HepG2 (cell line): ENCODE results near the gene PFKM. TPM values are rescaled to one million over a fixed set of nuclear protein-coding genes. Genes with fewer than 3 reads are reported as not detected.

Source experiments
- ATAC-seq: fragments of 200-7000 bp; cut with Tn5 transposase; 3 replicates; pipeline ENCODE4 v1.9.1; 2020; ENCODE audit warnings: mild to moderate bottlenecking, moderate library complexity
- BruUV-seq: library from RNA; stranded (reverse); fragments of 400-500 nt; replicated peaks from 2 replicates; lab custom pipeline; 2021; lab: Mats Ljungman, UMichigan
- CTCF ChIA-PET: fragments of 300-600 bp; formaldehyde crosslinking; extraction: SDS; loops from one replicate; lab custom pipeline; 2021; ENCODE audit warnings: low total read pairs, inconsistent platforms, low intra/inter-chr PET ratio; lab: Yijun Ruan, JAX
- POLR2A ChIA-PET: fragments of 350-600 bp; sonication (Branson Sonifier 250); formaldehyde crosslinking; loops from one replicate; lab custom pipeline; 2020; ENCODE audit warnings: antibody characterized with exemption, inconsistent platforms; lab: Yijun Ruan, JAX
- DNase-seq: peaks from one replicate; pipeline ENCODE4 v3.0.0-alpha.2; 2015; ENCODE audit warnings: low spot score
- FAIRE-seq: peaks from 3 replicates; lab custom pipeline; 2011; peaks lifted over from hg19 to GRCh38; lab: Jason Lieb, UNC
- H2AFZ ChIP-seq: one replicate; pipeline ENCODE4 v1.6.1; 2011; ENCODE audit warnings: low read length, inconsistent platforms
- H3K27ac ChIP-seq: fragments of 300-600 bp; 3 replicates; pipeline ENCODE4 v1.8.0; 2011; ENCODE audit warnings: mixed run types, mild to moderate bottlenecking, mixed read lengths, low read length, inconsistent platforms; ENCODE audit not compliant: insufficient read depth; ENCODE audit errors: extremely low read length
- H3K27me3 ChIP-seq, 2 experiments: fragments of 200-600 bp in 1 of 2; 2 replicates in 1 of 2; 3 replicates in 1 of 2; pipeline versions ENCODE4 v1.6.0 to v1.8.0; 2011; ENCODE audit warnings: low read length in 2 of 2, mild to moderate bottlenecking in 2 of 2, moderate library complexity in 2 of 2, inconsistent platforms in 1 of 2; ENCODE audit not compliant: insufficient read depth in 2 of 2, control insufficient read depth in 1 of 2
- H3K36me3 ChIP-seq, 2 experiments: fragments of 200-600 bp in 1 of 2; replicated peaks in 1 of 2; 2 replicates in 1 of 2; 3 replicates in 1 of 2; pipeline versions ENCODE4 v1.5.1 to v1.8.0; 2011; ENCODE audit warnings: low read length in 2 of 2, inconsistent platforms in 1 of 2; ENCODE audit not compliant: insufficient read depth in 2 of 2, control insufficient read depth in 1 of 2
- H3K4me1 ChIP-seq: 2 replicates; pipeline ENCODE4 v1.5.1; 2012; ENCODE audit warnings: low read length, inconsistent platforms; ENCODE audit not compliant: insufficient read depth
- H3K4me2 ChIP-seq: 2 replicates; pipeline ENCODE4 v1.6.0; 2011; ENCODE audit warnings: low read depth, low read length, inconsistent platforms
- H3K4me3 ChIP-seq, 3 experiments: fragments of 200-600 bp in 1 of 3; sonication (generic), shearing (Covaris generic) in 1 of 3; replicated peaks in 1 of 3; 2 replicates each; pipeline ENCODE4 v1.5.1; 2011 to 2016; ENCODE audit warnings: low read length in 3 of 3, inconsistent platforms in 2 of 3, low read depth in 2 of 3, mild to moderate bottlenecking in 2 of 3, control low read depth in 1 of 3, mixed read lengths in 1 of 3; ENCODE audit not compliant: insufficient read depth in 1 of 3
- H3K79me2 ChIP-seq: one replicate; pipeline ENCODE4 v1.6.1; 2011; ENCODE audit warnings: low read length, inconsistent platforms; ENCODE audit not compliant: insufficient read depth
- H3K9ac ChIP-seq: 2 replicates; pipeline ENCODE4 v1.6.0; 2011; ENCODE audit warnings: mild to moderate bottlenecking, low read depth, low read length, inconsistent platforms; ENCODE audit not compliant: insufficient read depth
- H3K9me3 ChIP-seq: 2 replicates; pipeline ENCODE4 v1.5.1; 2012; ENCODE audit warnings: mild to moderate bottlenecking, low read length
- H4K20me1 ChIP-seq: 2 replicates; pipeline ENCODE4 v1.6.0; 2011; ENCODE audit warnings: inconsistent platforms, mild to moderate bottlenecking, low read length, moderate library complexity; ENCODE audit not compliant: insufficient read depth
- AHR ChIP-seq: IDR thresholded peaks from 2 replicates; pipeline ENCODE4 v1.6.1; 2018; ENCODE audit warnings: missing genetic modification reagents, missing compliant biosample characterization
- CBX1 ChIP-seq: IDR thresholded peaks from one replicate; pipeline ENCODE4 v1.6.1; 2016; ENCODE audit warnings: antibody characterized with exemption, low read depth
- MATR3 ChIP-seq: sonication (generic); formaldehyde crosslinking; IDR thresholded peaks from 2 replicates; pipeline ENCODE4 v1.4.0; 2020; ENCODE audit warnings: missing genetic modification reagents
- MIER2 ChIP-seq: IDR thresholded peaks from 2 replicates; pipeline ENCODE4 v1.6.1; 2016; ENCODE audit warnings: missing biosample characterization, missing genetic modification reagents
- PHF8 ChIP-seq: sonication (generic); formaldehyde crosslinking; IDR thresholded peaks from 2 replicates; pipeline ENCODE4 v1.5.0; 2020; ENCODE audit warnings: missing genetic modification reagents
- POGZ ChIP-seq: sonication (generic); formaldehyde crosslinking; IDR thresholded peaks from 2 replicates; pipeline ENCODE4 v1.4.0; 2020; ENCODE audit warnings: mild to moderate bottlenecking, missing genetic modification reagents
- SYNCRIP ChIP-seq: fragments of 200-400 bp; formaldehyde crosslinking; IDR thresholded peaks from 2 replicates; pipeline ENCODE4 v1.6.1; 2018; ENCODE audit warnings: mild to moderate bottlenecking, low read depth, low read length; ENCODE audit not compliant: insufficient read depth
- ZBTB8A ChIP-seq: sonication (generic); formaldehyde crosslinking; IDR thresholded peaks from 2 replicates; pipeline ENCODE4 v1.4.0; 2020; ENCODE audit warnings: mild to moderate bottlenecking, low read depth, missing genetic modification reagents, borderline replicate concordance
- ZNF10 ChIP-seq: sonication (generic); formaldehyde crosslinking; IDR thresholded peaks from 2 replicates; pipeline ENCODE4 v1.4.0; 2020; ENCODE audit warnings: mild to moderate bottlenecking, low read depth, missing genetic modification reagents, borderline replicate concordance
- ZNF234 ChIP-seq: sonication (generic); formaldehyde crosslinking; conservative IDR thresholded peaks from 2 replicates; pipeline ENCODE4 v1.5.1; 2020; ENCODE audit warnings: mild to moderate bottlenecking, missing genetic modification reagents
- WGBS: methylation state at CpG from one replicate; pipeline ENCODE4 v1.1.6; 2017; ENCODE audit warnings: low lambda C conversion rate; 5-methylcytosine and 5-hydroxymethylcytosine counted together
- in situ Hi-C: cut with HindIII; loops from 2 replicates; pipeline ENCODE4 v1.10.0; 2017; ENCODE audit warnings: low pct_unique_long_range_greater_than_20kb; ENCODE audit not compliant: extremely low pct_ligation_motif_present
- intact Hi-C: fragments of 100-400 bp; cut with micrococcal nuclease; formaldehyde crosslinking; loops from one replicate; pipeline ENCODE4 v1.10.0; 2022; ENCODE audit not compliant: unreplicated experiment
- polyA plus RNA-seq, 8 experiments: library from polyadenylated mRNA; depleted of rRNA in 3 of 8; stranded (reverse) in 7 of 8; unstranded in 1 of 8; fragments of >200 nt; fragmentation: Illumina TruSeq in 4 of 8; extraction: Trizol in 4 of 8; gene quantifications; 2 replicates each; pipeline versions ENCODE4 v1.2.1 to v1.2.3, GENCODE V29; 2011 to 2016; ENCODE audit warnings: low read depth in 4 of 8, missing spikeins in 1 of 8, mixed read lengths in 1 of 8; ENCODE audit not compliant: insufficient read depth in 1 of 8
- total RNA-seq, 5 experiments: library from RNA; depleted of rRNA; stranded (reverse); fragments of >200 nt; fragmentation: Illumina TruSeq; extraction: Trizol; gene quantifications; 2 replicates each; pipeline ENCODE4 v1.2.3, GENCODE V29; 2016; ENCODE audit warnings: low read depth in 1 of 5
- TF ChIP-seq, protein P1 (sequence below): sonication (generic); formaldehyde crosslinking; IDR thresholded peaks from 2 replicates; pipeline ENCODE4 v1.5.0; 2020; ENCODE audit warnings: missing genetic modification reagents
- TF ChIP-seq, protein P2 (sequence below), 2 experiments: fragments of 450-650 bp in 1 of 2; sonication (generic) in 1 of 2; formaldehyde crosslinking in 1 of 2; IDR thresholded peaks; 2 replicates each; pipeline versions ENCODE4 v1.6.1 to v1.8.0; 2016 to 2022; ENCODE audit warnings: antibody characterized with exemption in 1 of 2, mild to moderate bottlenecking in 1 of 2, missing genetic modification reagents in 1 of 2
- TF ChIP-seq, protein P3 (sequence below): sonication (generic); formaldehyde crosslinking; IDR thresholded peaks from 2 replicates; pipeline ENCODE4 v1.5.0; 2020; ENCODE audit warnings: missing genetic modification reagents

Gene PFKM
- total and polyA plus RNA-seq, 2 of the 13 experiments (the other 11 are each of a cell fraction or from before 2014, with no cell fraction given) = 1.9 to 2.4 TPM

DNA sequence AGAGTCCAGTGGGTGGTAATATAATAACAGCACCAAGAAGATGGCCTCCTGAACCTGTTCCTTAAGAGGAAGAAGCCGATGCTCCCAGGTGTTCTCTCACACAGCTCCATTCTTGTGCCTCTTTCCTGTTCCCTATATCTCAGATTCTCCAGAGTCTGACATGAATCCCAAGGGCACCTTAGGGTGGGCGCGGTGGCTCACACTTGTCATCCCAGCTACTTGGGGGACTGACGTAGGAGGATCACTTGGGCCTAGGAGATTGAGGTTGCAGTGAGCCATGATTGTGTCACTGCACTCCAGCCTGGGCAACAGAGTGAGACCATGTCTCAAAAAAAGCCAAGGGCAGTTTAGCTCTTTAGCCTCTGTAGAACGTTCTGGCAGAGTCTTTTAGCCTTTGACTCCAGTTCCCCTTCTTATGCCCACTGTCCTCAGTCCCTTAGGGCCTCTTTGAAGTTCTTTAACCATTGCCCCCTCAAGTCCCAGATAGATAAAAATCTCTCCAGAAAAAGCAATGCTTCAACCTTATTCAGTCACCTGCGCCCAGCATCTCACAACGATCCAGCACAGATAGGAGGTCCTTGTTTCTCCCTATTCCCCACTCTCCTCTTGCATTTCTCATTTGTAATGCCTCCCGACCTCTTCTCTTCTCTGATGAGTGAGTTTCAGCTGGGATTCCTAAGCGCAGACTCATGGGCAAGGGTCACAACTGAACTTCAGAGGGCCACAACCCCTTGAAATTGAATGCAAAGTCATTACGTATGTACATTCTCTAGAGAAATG is 68.9 kb downstream of the PFKM start:
- CTCF ChIA-PET = no interaction called here
- FAIRE-seq = no peak
- ATAC-seq = no peak
- no peak overlapping the region for H2AFZ ChIP-seq
- intact Hi-C loops = loop anchor here (10.0 kb wide), 1 partner anchor 427 kb away; no protein-coding TSS in a partner anchor
- H3K27me3 ChIP-seq = peaks cover 2 to 35% of the 10 kb centered on the region in 2 experiments; a peak in 4 of 5 replicates
- in situ Hi-C loops = no loop called here
- TF ChIP-seq, protein P1, sequence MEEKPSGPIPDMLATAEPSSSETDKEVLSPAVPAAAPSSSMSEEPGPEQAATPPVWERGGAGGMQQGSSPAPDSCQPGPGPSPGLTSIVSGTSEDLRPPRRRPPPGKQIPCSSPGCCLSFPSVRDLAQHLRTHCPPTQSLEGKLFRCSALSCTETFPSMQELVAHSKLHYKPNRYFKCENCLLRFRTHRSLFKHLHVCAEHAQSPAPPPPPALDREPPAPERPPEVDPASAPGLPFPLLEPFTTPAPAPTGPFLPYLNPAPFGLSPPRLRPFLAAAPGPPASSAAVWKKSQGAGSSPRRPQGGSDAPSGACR (CRISPR knock-in tag) = no peak
- no peak for TF ChIP-seq PHF8 (CRISPR knock-in tag)
- no peak for TF ChIP-seq ZNF10 (CRISPR knock-in tag)
- no peak for TF ChIP-seq CBX1
- TF ChIP-seq, protein P2, sequence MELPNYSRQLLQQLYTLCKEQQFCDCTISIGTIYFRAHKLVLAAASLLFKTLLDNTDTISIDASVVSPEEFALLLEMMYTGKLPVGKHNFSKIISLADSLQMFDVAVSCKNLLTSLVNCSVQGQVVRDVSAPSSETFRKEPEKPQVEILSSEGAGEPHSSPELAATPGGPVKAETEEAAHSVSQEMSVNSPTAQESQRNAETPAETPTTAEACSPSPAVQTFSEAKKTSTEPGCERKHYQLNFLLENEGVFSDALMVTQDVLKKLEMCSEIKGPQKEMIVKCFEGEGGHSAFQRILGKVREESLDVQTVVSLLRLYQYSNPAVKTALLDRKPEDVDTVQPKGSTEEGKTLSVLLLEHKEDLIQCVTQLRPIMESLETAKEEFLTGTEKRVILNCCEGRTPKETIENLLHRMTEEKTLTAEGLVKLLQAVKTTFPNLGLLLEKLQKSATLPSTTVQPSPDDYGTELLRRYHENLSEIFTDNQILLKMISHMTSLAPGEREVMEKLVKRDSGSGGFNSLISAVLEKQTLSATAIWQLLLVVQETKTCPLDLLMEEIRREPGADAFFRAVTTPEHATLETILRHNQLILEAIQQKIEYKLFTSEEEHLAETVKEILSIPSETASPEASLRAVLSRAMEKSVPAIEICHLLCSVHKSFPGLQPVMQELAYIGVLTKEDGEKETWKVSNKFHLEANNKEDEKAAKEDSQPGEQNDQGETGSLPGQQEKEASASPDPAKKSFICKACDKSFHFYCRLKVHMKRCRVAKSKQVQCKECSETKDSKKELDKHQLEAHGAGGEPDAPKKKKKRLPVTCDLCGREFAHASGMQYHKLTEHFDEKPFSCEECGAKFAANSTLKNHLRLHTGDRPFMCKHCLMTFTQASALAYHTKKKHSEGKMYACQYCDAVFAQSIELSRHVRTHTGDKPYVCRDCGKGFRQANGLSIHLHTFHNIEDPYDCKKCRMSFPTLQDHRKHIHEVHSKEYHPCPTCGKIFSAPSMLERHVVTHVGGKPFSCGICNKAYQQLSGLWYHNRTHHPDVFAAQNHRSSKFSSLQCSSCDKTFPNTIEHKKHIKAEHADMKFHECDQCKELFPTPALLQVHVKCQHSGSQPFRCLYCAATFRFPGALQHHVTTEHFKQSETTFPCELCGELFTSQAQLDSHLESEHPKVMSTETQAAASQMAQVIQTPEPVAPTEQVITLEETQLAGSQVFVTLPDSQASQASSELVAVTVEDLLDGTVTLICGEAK (IDR thresholded peaks at IDR 0.05) = no peak
- TF ChIP-seq, protein P2 (CRISPR knock-in tag; IDR thresholded peaks at IDR 0.05) = no peak
- TF ChIP-seq MIER2 (CRISPR knock-in tag) = no peak
- TF ChIP-seq, protein P3, sequence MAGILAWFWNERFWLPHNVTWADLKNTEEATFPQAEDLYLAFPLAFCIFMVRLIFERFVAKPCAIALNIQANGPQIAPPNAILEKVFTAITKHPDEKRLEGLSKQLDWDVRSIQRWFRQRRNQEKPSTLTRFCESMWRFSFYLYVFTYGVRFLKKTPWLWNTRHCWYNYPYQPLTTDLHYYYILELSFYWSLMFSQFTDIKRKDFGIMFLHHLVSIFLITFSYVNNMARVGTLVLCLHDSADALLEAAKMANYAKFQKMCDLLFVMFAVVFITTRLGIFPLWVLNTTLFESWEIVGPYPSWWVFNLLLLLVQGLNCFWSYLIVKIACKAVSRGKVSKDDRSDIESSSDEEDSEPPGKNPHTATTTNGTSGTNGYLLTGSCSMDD (CRISPR knock-in tag) = no peak
- no peak for TF ChIP-seq AHR (CRISPR knock-in tag)
- no peak for TF ChIP-seq SYNCRIP
- TF ChIP-seq MATR3 (CRISPR knock-in tag) = no peak
- TF ChIP-seq POGZ (CRISPR knock-in tag) = no peak
- TF ChIP-seq ZNF234 (CRISPR knock-in tag) = no peak
- no peak for TF ChIP-seq ZBTB8A (CRISPR knock-in tag)
- 18% methylated on average over 8 of the region's 10 CpGs for WGBS
- H3K79me2 ChIP-seq = no peaks in the 10 kb centered on the region
- DNase-seq = no peak
- no peaks in the 10 kb centered on the region for H3K9me3 ChIP-seq
- H3K4me1 ChIP-seq = 0 out of 2 replicates have a peak, but pooled peaks cover under 1% of the 10 kb centered on the region
- no peaks in the 10 kb centered on the region for H3K36me3 ChIP-seq
- POLR2A ChIA-PET = no interaction called here
- H4K20me1 ChIP-seq = no peaks in the 10 kb centered on the region
- no peak overlapping the region for H3K9ac ChIP-seq
- H3K4me2 ChIP-seq = no peak overlapping the region
- H3K27ac ChIP-seq = no peak overlapping the region
- BruUV-seq = no TSS peak
- H3K4me3 ChIP-seq = no peak overlapping the region
